PFSK-1 (cell line): Measurements from ENCODE around the gene XRCC3.

Experiments
- FOXP2 ChIP-seq: optimal IDR thresholded peaks from 2 replicates; pipeline ENCODE3; 2011; ENCODE audit warnings: borderline replicate concordance, control low read depth, inconsistent platforms; ENCODE audit not compliant: insufficient read depth; ENCODE audit errors: extremely low read length, extremely low read depth
- POLR2AphosphoS5 ChIP-seq: IDR thresholded peaks from 2 replicates; pipeline ENCODE4 v1.6.1; 2012; ENCODE audit warnings: low read depth, mild to moderate bottlenecking, control low read depth, low read length, moderate library complexity
- REST ChIP-seq, 2 experiments: IDR thresholded peaks; 2 replicates each; pipeline versions ENCODE4 v1.6.1 to v1.8.0; 2011 to 2012; ENCODE audit warnings: low read depth in 2 of 2, low read length in 2 of 2, control low read depth in 1 of 2, inconsistent platforms in 1 of 2, mild to moderate bottlenecking in 1 of 2, moderate library complexity in 1 of 2; ENCODE audit not compliant: insufficient read depth in 1 of 2
- SIN3A ChIP-seq: IDR thresholded peaks from 2 replicates; pipeline ENCODE4 v1.6.1; 2012; ENCODE audit warnings: mild to moderate bottlenecking, low read length, moderate library complexity, borderline replicate concordance; ENCODE audit not compliant: insufficient read depth
- TAF1 ChIP-seq: IDR thresholded peaks from 2 replicates; pipeline ENCODE4 v1.6.1; 2012; ENCODE audit warnings: low read length, control low read depth, borderline replicate concordance; ENCODE audit not compliant: insufficient read depth

The XRCC3 gene

GRCh38 chr14:103676881-103677675, 38.2 kb downstream of the XRCC3 start:
- TF ChIP-seq SIN3A (no peak), FOXP2 (no peak), REST (IDR thresholded peaks at IDR 0.05; ENCODE audit: insufficient read depth in 1 of 2, low read depth in 2 of 2, low read length in 2 of 2) (no peak), POLR2AphosphoS5 (no peak), TAF1 (no peak)

- TF ChIP-seq POLR2AphosphoS5: no peak
- TF ChIP-seq FOXP2: no peak
- no peak for TF ChIP-seq REST (IDR thresholded peaks at IDR 0.05; ENCODE audit: insufficient read depth in 1 of 2, low read depth in 2 of 2, low read length in 2 of 2)
- TF ChIP-seq SIN3A: no peak
- TF ChIP-seq TAF1: no peak
These were observed 39.3 kb downstream of the XRCC3 start for GRCh38 chr14:103675957-103676356.

- TF ChIP-seq FOXP2: no peak
- no peak for TF ChIP-seq TAF1
- no peak for TF ChIP-seq REST (IDR thresholded peaks at IDR 0.05; ENCODE audit: insufficient read depth in 1 of 2, low read depth in 2 of 2, low read length in 2 of 2)
- TF ChIP-seq SIN3A: no peak
- no peak for TF ChIP-seq POLR2AphosphoS5
These were observed 43.3 kb downstream of the XRCC3 start for GRCh38 chr14:103671911-103672310.

- no peak for TF ChIP-seq FOXP2
- no peak for TF ChIP-seq REST (IDR thresholded peaks at IDR 0.05; ENCODE audit: insufficient read depth in 1 of 2, low read depth in 2 of 2, low read length in 2 of 2)
- no peak for TF ChIP-seq TAF1
- no peak for TF ChIP-seq SIN3A
- TF ChIP-seq POLR2AphosphoS5: no peak
These were observed 45.9 kb downstream of the XRCC3 start for GRCh38 chr14:103669370-103669769.

GRCh38 chr14:103668117-103668516, 47.1 kb downstream of the XRCC3 start:
- TF ChIP-seq SIN3A: no peak
